NCI-H1417 (cell line): ENCODE data around the gene THEM5.
A peak's percentile ranks its signal among the peaks of the same experiment; 100 is the strongest.
"Not testable (repeated sequence)": the region's sequence is repeated elsewhere in the genome, so short reads cannot be mapped to it uniquely, and the experiment has no call there.

Experiments used
- DNase-seq, 3 experiments: peaks; one replicate each; lab custom pipeline; 2025; lab: John Stamatoyannopoulos, UW

Gene THEM5

GRCh38 chr1:151853411-151853943, at the start of gene THEM5:
TSS of gene THEM5 (minus strand) at chr1:151853712. CDS start at chr1:151853565, 147 bp downstream.
- DNase-seq = no peak

GRCh38 chr1:151902858-151903257, 49.3 kb upstream of the THEM5 start:
- no peak for DNase-seq

- DNase-seq = not testable (repeated sequence)
Observed at GRCh38 chr1:151900804-151901203, 47.3 kb upstream of the THEM5 start.

GRCh38 chr1:151898519-151898991, 45.0 kb upstream of the THEM5 start:
- DNase-seq = no peak

- DNase-seq = no peak
Observed at GRCh38 chr1:151897991-151898431, 44.5 kb upstream of the THEM5 start.

GRCh38 chr1:151893176-151893924, 39.8 kb upstream of the THEM5 start:
- DNase-seq = no peak

- no peak for DNase-seq
Observed at GRCh38 chr1:151892190-151892589, 38.7 kb upstream of the THEM5 start.

- no peak for DNase-seq
Observed at GRCh38 chr1:151891512-151891911, 38.0 kb upstream of the THEM5 start.

GRCh38 chr1:151888972-151889570, 35.6 kb upstream of the THEM5 start:
- peak in 2 of 3 experiments; percentile 17 to 45 for DNase-seq

- DNase-seq = no peak
Observed at GRCh38 chr1:151887028-151887427, 33.5 kb upstream of the THEM5 start.

- DNase-seq = no peak
Observed at GRCh38 chr1:151885479-151885878, 32.0 kb upstream of the THEM5 start.

- not testable (repeated sequence) for DNase-seq
Observed at GRCh38 chr1:151884879-151885278, 31.4 kb upstream of the THEM5 start.

GRCh38 chr1:151884445-151884844, 30.9 kb upstream of the THEM5 start:
- not testable (repeated sequence) for DNase-seq

- DNase-seq = not testable (repeated sequence)
Observed at GRCh38 chr1:151883898-151884297, 30.4 kb upstream of the THEM5 start.

- not testable (repeated sequence) for DNase-seq
Observed at GRCh38 chr1:151882918-151883317, 29.4 kb upstream of the THEM5 start.

- DNase-seq = no peak
Observed at GRCh38 chr1:151882466-151882865, 29.0 kb upstream of the THEM5 start.

GRCh38 chr1:151881479-151881878, 28.0 kb upstream of the THEM5 start:
- peak in 1 of 3 experiments; percentile 50 for DNase-seq

- DNase-seq = no peak
Observed at GRCh38 chr1:151875419-151876097, 22.0 kb upstream of the THEM5 start.

GRCh38 chr1:151872776-151873175, 19.3 kb upstream of the THEM5 start:
- DNase-seq = not testable (repeated sequence)

GRCh38 chr1:151871284-151872030, 17.9 kb upstream of the THEM5 start:
- no peak for DNase-seq

GRCh38 chr1:151868486-151868885, 15.0 kb upstream of the THEM5 start:
- DNase-seq = no peak
